Parathyroid adenoma (tissue), 2 donors: ENCODE results near the gene DIP2C.
"Not testable (repeated sequence)": the region's sequence is repeated elsewhere in the genome, so short reads cannot be mapped to it uniquely, and the experiment has no call there.

ENCODE experiments used
- H2AFZ ChIP-seq: fragments of 300-600 bp; sonication (generic); one replicate; pipeline ENCODE4 v1.7.0; 2017; ENCODE audit warnings: antibody characterized with exemption, mild to moderate bottlenecking
- H3K27ac ChIP-seq: fragments of 300-600 bp; sonication (generic); one replicate; pipeline ENCODE4 v1.7.0; 2017
- H3K27me3 ChIP-seq: fragments of 300-600 bp; sonication (generic); one replicate; pipeline ENCODE4 v1.7.0; 2017; ENCODE audit warnings: low read length; ENCODE audit not compliant: control insufficient read depth, insufficient read depth
- H3K36me3 ChIP-seq: fragments of 300-600 bp; sonication (generic); one replicate; pipeline ENCODE4 v1.7.0; 2017; ENCODE audit warnings: low read length; ENCODE audit not compliant: control insufficient read depth, insufficient read depth
- H3K4me1 ChIP-seq: fragments of 300-600 bp; sonication (generic); one replicate; pipeline ENCODE4 v1.7.0; 2017; ENCODE audit warnings: control low read depth
- H3K4me2 ChIP-seq: fragments of 300-600 bp; sonication (generic); one replicate; pipeline ENCODE4 v1.7.0; 2017; ENCODE audit warnings: low read length
- H3K4me3 ChIP-seq: fragments of 300-600 bp; sonication (generic); one replicate; pipeline ENCODE4 v1.7.0; 2017; ENCODE audit warnings: low read depth, low read length
- H3K79me2 ChIP-seq: fragments of 300-600 bp; sonication (generic); one replicate; pipeline ENCODE4 v1.7.0; 2017; ENCODE audit warnings: control low read depth
- H3K9ac ChIP-seq: fragments of 300-600 bp; sonication (generic); one replicate; pipeline ENCODE4 v1.7.0; 2017; ENCODE audit warnings: mild to moderate bottlenecking
- H3K9me3 ChIP-seq: fragments of 300-600 bp; sonication (generic); one replicate; pipeline ENCODE4 v1.7.0; 2017; ENCODE audit warnings: low read length; ENCODE audit not compliant: control insufficient read depth
- CTCF ChIP-seq: fragments of 300-600 bp; sonication (generic); IDR thresholded peaks from one replicate; pipeline ENCODE4 v1.7.0; 2017; ENCODE audit warnings: antibody characterized with exemption, mild to moderate bottlenecking
- donor health status: primary hyperparathyroidism.

DIP2C gene

GRCh38 chr10:351770-352334, 337.6 kb downstream of the DIP2C start:
- no peaks in the 10 kb centered on the region for H3K36me3 ChIP-seq
- H3K9me3 ChIP-seq, result no peaks in the 10 kb centered on the region
- H3K79me2 ChIP-seq, result no peaks in the 10 kb centered on the region
- no peaks in the 10 kb centered on the region for H3K27me3 ChIP-seq
- H3K4me2 ChIP-seq, result no peak overlapping the region
- no peak for TF ChIP-seq CTCF
- no peaks in the 10 kb centered on the region for H3K4me1 ChIP-seq
- H2AFZ ChIP-seq, result no peak overlapping the region
- H3K4me3 ChIP-seq, result no peak overlapping the region
- no peak overlapping the region for H3K27ac ChIP-seq
- no peak overlapping the region for H3K9ac ChIP-seq

- no peaks in the 10 kb centered on the region for H3K36me3 ChIP-seq
Measured at GRCh38 chr10:350981-351501, 338.4 kb downstream of the DIP2C start.

GRCh38 chr10:349081-349480, 340.4 kb downstream of the DIP2C start:
- H3K4me1 ChIP-seq, result no peaks in the 10 kb centered on the region
- no peaks in the 10 kb centered on the region for H3K79me2 ChIP-seq
- H3K27me3 ChIP-seq, result no peaks in the 10 kb centered on the region
- H3K9ac ChIP-seq, result no peak overlapping the region
- no peak overlapping the region for H3K27ac ChIP-seq
- H3K9me3 ChIP-seq, result no peaks in the 10 kb centered on the region
- no peaks in the 10 kb centered on the region for H3K36me3 ChIP-seq
- no peak overlapping the region for H3K4me2 ChIP-seq
- no peak for TF ChIP-seq CTCF
- no peak overlapping the region for H3K4me3 ChIP-seq
- no peak overlapping the region for H2AFZ ChIP-seq

More at GRCh38 chr10:350981-351501, 338.4 kb downstream of the DIP2C start:
- Histone ChIP-seq H3K79me2 (no peaks in the 10 kb centered on the region), H3K4me2 (no peak overlapping the region), H3K27ac (no peak overlapping the region), H3K4me1 (no peaks in the 10 kb centered on the region), H3K9ac (no peak overlapping the region), H3K27me3 (no peaks in the 10 kb centered on the region), H3K4me3 (no peak overlapping the region), H2AFZ (no peak overlapping the region), H3K9me3 (no peaks in the 10 kb centered on the region)
- no peak for TF ChIP-seq CTCF

- Histone ChIP-seq H3K27me3 (no peaks in the 10 kb centered on the region), H3K4me2 (no peak overlapping the region), H3K4me1 (no peaks in the 10 kb centered on the region), H3K27ac (no peak overlapping the region), H3K4me3 (no peak overlapping the region), H3K79me2 (no peaks in the 10 kb centered on the region), H3K9ac (no peak overlapping the region), H3K9me3 (no peaks in the 10 kb centered on the region), H2AFZ (no peak overlapping the region), H3K36me3 (no peaks in the 10 kb centered on the region)
- TF ChIP-seq CTCF, result no peak
Measured at GRCh38 chr10:348456-348855, 341.0 kb downstream of the DIP2C start.

- not testable (repeated sequence) for H3K27me3 ChIP-seq, H3K36me3 ChIP-seq, H3K9ac ChIP-seq, H3K27ac ChIP-seq, H3K9me3 ChIP-seq, H3K4me3 ChIP-seq, H2AFZ ChIP-seq, H3K4me1 ChIP-seq, H3K4me2 ChIP-seq, H3K79me2 ChIP-seq
Measured at GRCh38 chr10:347774-348173, 341.7 kb downstream of the DIP2C start.

GRCh38 chr10:347190-347589, 342.3 kb downstream of the DIP2C start:
- H3K27me3 ChIP-seq, H2AFZ ChIP-seq, H3K4me2 ChIP-seq, H3K4me3 ChIP-seq, H3K79me2 ChIP-seq, H3K4me1 ChIP-seq, H3K36me3 ChIP-seq, H3K9me3 ChIP-seq, H3K27ac ChIP-seq, H3K9ac ChIP-seq: not testable (repeated sequence)
